IPS-NIHi7 (cell line): Measurements from ENCODE around the gene PON3.
A peak's percentile ranks its signal among the peaks of the same experiment; 100 is the strongest.

Experiments used
- DNase-seq: peaks from one replicate; pipeline ENCODE4 v3.0.0; 2012; ENCODE audit warnings: mixed read lengths; ENCODE audit errors: extremely low spot score

PON3 gene

GRCh38 chr7:95340491-95340890 lies 55.7 kb downstream of the PON3 start:
- DNase-seq, result no peak

- DNase-seq, result no peak
Observed at GRCh38 chr7:95338832-95339231, 57.3 kb downstream of the PON3 start.

DNA sequence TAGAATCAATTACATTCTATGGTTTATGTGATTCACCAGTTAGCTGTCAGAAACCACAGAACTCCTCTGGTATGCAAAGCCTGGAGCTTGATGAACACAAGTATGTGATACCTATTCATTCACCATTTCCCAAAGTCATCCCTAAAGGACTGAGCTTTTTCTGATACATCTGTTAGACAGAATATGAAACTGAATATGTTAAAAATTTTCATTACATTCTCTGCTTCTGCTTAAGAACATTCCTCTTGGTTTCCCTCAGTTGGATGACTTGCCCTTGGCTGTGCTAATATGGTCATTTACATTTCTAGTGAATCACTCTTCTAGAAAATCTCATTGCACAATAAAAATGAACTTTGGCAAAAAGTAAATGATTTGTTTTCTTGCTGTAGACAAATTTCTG lies 61.1 kb downstream of the PON3 start:
- DNase-seq, result no peak

GRCh38 chr7:95334447-95334846 lies 61.7 kb downstream of the PON3 start:
- DNase-seq, result no peak

DNA sequence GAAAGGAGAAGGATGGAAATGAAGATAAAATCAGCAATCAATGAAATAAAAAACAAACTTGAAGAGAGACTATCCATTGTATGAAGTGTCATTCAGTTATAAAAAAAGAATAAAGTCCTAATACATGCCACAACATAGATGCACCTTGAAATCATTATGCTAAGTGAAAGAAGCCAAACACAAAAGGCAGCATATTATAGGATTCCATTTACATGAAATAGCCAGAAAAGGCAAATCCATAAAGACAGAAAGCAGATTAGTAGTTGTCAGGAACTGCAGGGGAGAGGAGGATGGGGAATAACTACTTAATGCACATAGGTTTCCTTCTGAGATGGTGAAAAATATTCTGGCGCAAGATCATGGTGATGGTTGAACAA lies 65.2 kb downstream of the PON3 start:
- DNase-seq, result no peak

- DNase-seq, result no peak
Observed at GRCh38 chr7:95330204-95330960, 65.8 kb downstream of the PON3 start.

DNA sequence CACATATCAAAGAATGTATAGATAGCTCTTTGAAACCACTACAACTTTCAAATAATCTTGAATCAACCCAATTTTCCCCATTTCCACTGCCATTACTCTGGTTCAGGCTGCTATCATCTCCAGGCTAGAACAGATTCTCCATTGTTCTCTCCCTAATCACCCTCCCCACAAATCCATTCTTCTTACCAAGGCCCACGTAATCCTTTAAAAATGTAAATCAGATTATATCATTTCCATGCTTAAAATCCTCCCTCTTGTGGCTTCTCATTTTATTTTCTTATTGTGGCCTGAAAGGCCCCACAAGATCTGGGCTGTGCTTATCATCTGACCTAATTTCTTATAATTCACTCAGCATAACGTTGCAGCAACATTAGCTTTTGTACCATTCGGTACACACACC lies 68.8 kb downstream of the PON3 start:
- no peak for DNase-seq

- peak; percentile 88 for DNase-seq
Observed at GRCh38 chr7:95324431-95324830, 71.7 kb downstream of the PON3 start, which contains the start of gene PON1. Gene PON1, minus strand, starts transcription at chr7:95324532. Its CDS starts 57 bp downstream, at chr7:95324475.

DNA sequence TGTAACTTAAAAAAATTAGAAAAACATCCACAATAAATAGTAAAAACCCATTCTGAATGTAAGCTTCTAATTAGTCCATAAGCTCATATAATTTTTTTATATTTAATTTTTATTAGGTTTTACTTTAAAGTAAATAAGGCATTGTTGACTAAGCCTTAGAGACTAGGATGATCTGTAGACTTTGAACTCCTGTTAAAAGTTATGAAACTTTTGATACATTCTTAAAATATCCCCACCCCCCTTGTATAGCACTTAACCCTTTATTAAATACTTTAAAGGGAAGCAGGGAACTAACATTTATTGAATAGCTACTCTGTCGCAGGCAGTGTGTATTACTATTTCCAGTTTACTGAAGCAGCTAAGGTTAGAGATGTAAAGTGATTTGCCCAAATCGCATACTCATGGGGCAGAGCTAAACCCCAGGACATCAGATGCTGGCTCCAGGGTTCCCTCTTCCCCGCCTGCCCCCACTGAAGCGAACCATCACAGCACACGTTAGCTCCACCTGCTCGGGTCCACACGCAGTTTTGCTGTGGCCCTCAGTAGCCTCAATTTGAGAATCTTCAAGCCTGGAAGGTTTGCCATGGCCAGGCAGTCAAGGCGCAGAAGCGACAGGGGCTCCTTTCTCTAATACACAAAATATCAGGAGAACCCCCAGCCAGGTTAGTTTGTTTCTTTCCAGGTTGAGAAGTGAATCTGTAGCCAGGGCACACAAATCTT lies 72.6 kb downstream of the PON3 start:
- no peak for DNase-seq

DNA sequence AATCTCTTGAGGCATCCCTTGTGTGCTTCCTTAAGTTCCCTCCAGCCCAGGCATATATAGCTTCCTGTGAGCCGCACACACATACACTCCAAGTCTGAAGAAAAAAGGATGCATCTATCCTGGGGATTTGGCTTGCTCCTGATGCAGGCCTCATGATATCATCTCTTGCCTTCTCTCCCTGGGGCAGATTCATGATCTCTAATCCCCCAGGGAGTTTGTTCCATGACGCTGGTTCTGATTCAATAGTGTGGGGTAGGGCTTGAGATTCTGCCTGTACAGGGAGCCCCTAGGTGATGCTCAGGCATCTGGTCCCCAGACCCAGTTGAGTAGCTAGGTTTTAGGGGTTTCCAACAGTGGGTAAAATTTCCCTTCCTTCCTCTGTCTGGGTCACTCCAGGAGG lies 73.3 kb downstream of the PON3 start:
- DNase-seq, result no peak

GRCh38 chr7:95322396-95322795 lies 73.8 kb downstream of the PON3 start:
- no peak for DNase-seq

DNA sequence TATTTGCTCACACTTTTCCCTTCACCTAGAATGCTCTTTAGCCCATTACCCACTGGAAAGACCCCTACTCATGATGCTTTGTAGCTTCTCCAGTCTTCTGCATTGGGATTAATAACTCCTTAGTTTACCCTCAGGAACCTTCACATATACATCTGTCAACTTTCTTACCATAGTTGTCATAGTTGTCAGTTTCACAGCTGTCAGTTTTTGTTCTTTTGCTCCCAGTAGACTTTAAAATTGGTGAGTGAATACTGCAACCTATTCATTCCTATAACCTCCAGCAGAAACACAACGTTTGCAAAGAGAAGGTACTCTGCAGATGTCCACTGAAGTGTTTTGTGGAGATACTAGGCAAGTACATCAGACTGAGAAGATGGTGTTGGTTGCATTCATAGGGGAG lies 74.5 kb downstream of the PON3 start:
- DNase-seq, result no peak

DNA sequence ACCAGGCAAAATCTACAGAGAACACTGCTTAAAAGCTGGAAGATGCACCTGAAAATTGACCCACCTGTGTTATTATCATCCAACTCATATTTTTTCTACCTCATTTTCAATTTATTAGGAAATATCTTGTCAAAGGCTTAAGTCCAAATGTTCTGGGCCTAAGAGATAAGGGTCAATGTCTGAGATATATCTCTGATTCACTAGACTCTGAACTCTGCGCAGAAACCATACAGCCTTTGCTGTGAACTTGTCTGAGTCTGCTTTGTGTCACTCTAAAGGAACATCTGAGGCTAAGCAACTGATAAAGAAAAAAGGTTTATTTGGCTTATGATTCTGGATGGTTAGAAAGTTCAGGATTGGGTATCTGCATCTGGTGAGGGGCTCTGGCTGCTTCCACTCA lies 75.5 kb downstream of the PON3 start:
- no peak for DNase-seq

- no peak for DNase-seq
Observed at GRCh38 chr7:95319570-95319969, 76.6 kb downstream of the PON3 start.

GRCh38 chr7:95318501-95319100 lies 77.6 kb downstream of the PON3 start:
- DNase-seq, result no peak

DNA sequence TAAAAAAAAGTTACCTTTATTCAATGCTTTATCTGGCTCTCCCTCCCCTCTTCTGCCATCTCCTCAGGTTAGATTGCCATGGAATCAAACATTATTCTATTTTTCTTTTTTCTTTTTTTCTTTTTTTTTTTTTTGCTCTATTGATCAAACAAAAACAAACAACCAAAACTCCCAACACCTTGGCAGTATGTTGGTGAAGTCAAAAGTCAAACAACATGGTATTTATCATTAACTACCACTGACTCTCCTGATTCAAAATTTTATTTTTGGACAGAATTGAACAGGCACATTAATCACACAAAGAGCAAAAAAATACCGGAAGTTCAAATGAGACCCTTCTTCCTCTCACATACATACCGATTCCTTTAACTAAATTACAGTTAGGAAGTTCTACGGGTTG lies 78.2 kb downstream of the PON3 start:
- DNase-seq, result no peak

DNA sequence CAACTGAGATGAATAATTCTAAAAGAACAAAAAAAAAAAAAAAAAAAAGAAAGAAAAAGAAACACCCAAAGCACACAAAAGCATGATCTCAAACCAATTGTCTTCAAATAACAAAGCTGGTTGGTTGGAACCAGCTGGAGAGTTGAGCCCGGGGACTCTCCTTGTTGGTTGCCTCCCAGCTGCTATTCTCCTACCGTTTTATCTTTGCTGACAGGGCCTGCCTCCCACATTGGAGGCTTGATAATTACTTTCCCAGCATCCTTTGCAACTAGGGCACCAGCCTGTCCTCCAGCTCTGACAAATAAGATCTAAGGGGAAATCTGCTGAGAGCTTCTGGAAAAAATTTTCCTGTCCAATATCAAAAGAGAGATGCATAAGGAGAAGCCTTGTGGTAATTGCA lies 78.6 kb downstream of the PON3 start:
- DNase-seq, result no peak

DNA sequence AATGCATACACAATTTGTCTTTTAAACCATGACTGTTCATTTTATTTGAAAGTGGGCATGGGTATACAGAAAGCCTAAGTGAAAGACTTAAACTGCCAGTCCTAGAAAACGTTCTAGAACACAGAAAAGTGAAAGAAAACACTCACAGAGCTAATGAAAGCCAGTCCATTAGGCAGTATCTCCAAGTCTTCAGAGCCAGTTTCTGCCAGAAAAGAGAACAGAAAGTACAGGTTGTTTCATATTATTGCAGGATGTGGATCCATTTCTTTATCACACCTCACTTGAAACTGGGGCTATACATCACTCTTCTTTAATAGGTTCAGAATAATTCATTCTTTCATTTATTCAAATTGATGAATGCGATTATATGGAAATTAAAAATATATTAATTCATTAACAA lies 79.6 kb downstream of the PON3 start:
- DNase-seq, result no peak

GRCh38 chr7:95312561-95312960 lies 83.6 kb downstream of the PON3 start:
- no peak for DNase-seq

- no peak for DNase-seq
Observed at GRCh38 chr7:95311389-95311788, 84.8 kb downstream of the PON3 start.

- DNase-seq, result no peak
Observed at GRCh38 chr7:95309951-95310350, 86.2 kb downstream of the PON3 start.
